GM19193 (cell line): ENCODE results near the gene LY6G6C.

ENCODE experiments used
- POLR2A ChIP-seq: IDR thresholded peaks from 4 replicates; pipeline ENCODE4 v1.6.1; 2011; ENCODE audit not compliant: insufficient read depth, insufficient read length; ENCODE audit errors: extremely low read depth

Gene LY6G6C, protein sequence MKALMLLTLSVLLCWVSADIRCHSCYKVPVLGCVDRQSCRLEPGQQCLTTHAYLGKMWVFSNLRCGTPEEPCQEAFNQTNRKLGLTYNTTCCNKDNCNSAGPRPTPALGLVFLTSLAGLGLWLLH

GRCh38 chr6:31721351-31722020 lies at the start of gene LY6G6C:
LY6G6C (minus strand) TSS chr6:31721746; CDS start chr6:31721679, 67 bp downstream.
- TF ChIP-seq POLR2A: no peak

GRCh38 chr6:31770860-31771259 lies 49.3 kb upstream of the LY6G6C start:
- TF ChIP-seq POLR2A: no peak

- TF ChIP-seq POLR2A: no peak
Observed at GRCh38 chr6:31769684-31770371, 48.3 kb upstream of the LY6G6C start.

DNA sequence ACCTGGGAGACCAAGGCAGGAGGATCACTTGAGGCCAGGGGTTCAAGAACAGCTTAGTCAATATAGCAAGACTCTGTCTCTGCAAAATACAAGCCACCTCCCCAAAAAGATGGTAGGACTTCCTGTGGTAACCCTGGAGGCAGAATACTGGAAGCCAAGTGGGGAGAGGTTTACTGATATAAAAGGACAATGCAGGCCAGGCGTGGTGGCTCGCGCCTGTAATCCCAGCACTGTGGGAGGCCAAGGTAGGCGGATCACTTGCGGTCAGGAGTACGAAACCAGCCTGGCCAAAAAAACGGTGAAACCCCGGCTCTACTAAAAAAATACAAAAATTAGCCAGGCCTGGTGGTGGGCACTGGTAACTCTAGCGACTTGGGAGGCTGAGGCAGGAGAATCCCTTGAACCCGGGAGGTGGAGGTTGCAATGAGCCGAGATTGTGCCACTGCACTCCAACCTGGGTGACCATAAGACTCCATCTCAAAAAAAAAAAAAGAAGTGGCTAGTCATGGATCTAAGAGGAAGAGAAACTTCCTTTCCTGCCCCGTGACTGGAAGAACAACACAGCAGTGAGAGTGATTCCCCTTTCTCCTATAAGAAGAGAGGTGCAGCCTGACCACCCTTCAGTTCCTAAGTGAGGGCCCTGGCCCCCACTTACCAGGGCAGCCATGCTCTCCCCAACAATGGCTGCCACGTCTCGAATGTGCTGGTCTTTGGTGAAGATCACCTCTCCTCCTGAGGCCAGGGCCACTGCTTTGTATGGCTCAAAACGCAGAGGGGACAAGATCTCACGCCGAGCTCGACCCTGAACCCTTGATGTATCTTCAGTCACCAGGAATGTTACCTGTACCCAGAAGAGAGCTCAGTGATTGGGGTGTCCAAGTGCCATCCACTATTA lies 47.1 kb upstream of the LY6G6C start:
- TF ChIP-seq POLR2A: no peak

DNA sequence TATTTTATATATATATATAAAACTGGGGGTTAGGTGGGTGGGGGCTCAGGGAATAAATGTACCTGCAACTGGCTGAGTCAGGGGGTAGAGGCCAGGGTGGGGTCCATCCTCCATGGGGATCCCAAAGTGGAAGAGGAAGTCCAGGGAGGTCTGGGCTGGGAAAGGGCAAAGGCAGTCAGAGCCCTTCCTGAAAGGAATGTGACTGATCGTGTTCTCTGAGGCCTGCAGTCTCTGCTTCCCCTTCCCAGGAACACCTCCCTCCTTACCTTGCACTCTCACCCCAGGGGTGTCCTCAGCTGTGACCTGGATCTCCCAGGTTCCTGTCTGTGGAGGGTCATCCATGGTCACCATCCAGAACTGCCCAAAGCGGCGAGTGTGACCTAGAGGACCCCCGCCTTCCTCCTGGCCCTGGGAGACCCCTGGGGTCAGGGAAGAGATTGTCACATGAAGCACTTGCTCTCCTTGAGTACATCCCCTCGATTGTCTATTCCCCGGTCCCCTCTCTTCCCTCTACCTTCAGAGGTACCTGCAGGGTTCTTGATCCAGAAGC lies 45.6 kb upstream of the LY6G6C start:
- TF ChIP-seq POLR2A: no peak

- TF ChIP-seq POLR2A: peak; percentile 16
Observed at GRCh38 chr6:31765910-31766794, 44.6 kb upstream of the LY6G6C start.

DNA sequence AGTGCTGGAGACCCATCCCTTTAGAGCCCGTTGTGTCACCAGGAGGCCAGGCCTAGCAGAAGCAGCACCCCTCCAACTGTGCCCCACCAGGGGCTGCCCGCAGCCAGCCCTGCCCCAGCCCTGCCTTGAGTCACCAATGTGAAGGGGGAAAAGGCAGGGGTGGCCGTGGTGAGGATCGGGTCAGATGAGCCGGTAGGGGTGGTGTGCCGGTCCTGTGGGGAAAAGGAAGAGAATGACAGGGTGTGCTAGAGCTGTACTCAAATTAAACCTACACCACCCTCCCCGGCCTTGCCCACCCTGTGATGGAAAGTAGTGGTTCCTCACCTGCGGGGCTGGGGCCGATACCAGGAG lies 44.0 kb upstream of the LY6G6C start:
- peak; percentile 21 for TF ChIP-seq POLR2A

DNA sequence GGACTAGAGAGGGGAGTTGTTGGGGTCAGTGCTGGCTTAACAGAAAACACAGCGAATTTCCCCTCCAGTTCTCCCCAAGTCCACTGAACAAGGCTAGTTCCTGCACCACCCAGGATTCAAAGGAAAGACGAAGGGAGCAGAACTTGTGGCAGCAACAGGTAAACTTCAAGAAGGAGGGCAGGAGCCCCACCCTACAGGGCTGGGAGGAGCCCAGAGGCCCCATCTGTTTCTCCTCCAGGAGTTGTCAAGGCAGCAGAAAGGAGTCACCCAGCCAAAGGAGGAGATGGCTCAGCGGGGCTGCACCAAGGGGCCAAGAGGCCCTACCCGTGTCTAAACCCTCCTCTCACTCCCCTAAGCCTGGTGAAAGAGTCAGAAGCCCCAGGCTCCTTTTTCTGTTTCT lies 42.7 kb upstream of the LY6G6C start:
- no peak for TF ChIP-seq POLR2A

DNA sequence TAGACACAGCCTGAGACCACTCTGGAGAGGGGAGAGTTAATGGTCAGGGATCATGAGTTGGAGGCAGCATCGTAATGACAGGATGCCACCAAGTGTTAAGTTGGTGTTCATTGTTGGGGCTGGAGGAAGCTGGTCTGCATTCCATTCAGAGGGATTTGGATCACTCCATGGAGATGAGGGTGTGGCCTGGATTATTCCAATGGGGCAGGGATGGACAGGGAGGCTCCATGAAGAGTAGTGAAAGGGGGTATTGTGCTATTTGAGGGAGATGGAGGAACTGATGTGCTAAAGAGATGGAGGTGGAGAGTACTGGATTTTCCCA lies 42.0 kb upstream of the LY6G6C start:
- no peak for TF ChIP-seq POLR2A

GRCh38 chr6:31762878-31763618 lies 41.5 kb upstream of the LY6G6C start:
- no peak for TF ChIP-seq POLR2A

DNA sequence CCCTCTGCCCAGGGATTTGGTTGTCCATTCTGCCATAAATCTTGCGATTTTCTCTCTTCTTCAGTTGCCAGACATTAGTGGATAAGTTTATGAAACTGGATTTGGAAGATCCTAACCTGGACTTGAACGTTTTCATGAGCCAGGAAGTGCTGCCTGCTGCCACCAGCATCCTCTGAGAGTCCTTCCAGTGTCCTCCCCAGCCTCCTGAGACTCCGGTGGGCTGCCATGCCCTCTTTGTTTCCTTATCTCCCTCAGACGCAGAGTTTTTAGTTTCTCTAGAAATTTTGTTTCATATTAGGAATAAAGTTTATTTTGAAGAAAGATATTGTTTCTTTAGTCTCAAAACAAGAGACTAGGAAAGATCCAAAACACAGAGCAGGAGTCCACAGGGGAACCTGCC lies 40.8 kb upstream of the LY6G6C start, which contains the start of gene SAPCD1:
Gene SAPCD1 (plus strand): TSS at position 301 of the 400 bp plus-strand sequence. CDS start 399 bp downstream, outside the sequence.
- TF ChIP-seq POLR2A: no peak

- TF ChIP-seq POLR2A: no peak
Observed at GRCh38 chr6:31761343-31761742, 39.8 kb upstream of the LY6G6C start.

DNA sequence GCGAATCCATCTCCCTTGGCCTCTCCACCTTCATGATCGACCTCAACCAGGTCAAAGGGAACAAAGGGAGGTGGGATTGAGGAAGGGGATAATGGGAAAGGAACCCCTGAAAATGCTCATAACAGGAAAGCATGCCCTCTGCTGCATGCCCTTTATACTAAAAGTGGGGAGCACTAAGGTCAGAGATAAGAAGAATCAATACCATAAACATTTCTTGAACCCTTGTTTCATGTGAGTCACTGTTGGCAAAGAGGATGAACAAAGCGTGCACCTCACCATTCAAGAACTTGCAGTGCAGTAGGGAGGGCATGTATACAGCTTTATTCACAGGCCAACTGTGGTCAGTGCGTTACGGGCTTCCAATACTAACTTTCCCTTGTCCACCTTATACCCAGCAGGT lies 39.2 kb upstream of the LY6G6C start:
- TF ChIP-seq POLR2A: no peak
